Measurements from ENCODE around the gene COL9A1.
A peak's percentile ranks its signal among the peaks of the same experiment; 100 is the strongest.

The COL9A1 gene

DNA sequence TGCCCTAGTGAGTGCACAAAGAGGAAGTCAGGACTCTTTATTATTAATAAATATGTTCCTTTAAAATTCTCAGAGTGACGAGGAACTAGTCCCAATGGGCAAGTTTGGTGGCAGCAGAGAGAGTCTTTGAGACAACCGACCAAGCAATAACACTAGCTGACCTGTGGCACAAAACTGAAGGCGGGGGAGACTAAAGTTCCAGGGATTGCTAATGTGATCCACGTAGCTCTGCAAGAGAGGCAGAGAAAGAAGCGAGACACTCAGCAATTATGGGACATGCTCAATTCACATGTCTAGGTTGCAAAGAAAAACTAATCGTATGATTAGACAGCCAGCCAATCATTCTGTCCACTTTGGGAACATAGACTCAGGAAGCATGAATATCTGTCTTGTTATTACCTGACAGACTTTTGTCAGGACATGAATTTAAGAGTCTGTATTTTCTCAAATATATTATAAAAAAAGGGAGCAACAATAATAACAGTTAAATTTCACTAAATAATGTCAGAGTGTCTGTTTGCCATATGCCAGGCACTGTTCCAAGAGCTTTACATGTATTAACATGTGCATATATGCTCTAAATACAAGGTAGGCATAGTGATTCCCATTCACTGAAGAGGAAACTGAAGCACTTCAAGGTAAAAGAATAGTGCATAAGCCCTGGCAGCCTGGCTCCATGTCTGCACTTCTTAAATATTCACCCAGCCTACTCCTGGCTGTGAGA, 81.0 kb downstream of the COL9A1 start:
- DNase-seq = no peak

DNA sequence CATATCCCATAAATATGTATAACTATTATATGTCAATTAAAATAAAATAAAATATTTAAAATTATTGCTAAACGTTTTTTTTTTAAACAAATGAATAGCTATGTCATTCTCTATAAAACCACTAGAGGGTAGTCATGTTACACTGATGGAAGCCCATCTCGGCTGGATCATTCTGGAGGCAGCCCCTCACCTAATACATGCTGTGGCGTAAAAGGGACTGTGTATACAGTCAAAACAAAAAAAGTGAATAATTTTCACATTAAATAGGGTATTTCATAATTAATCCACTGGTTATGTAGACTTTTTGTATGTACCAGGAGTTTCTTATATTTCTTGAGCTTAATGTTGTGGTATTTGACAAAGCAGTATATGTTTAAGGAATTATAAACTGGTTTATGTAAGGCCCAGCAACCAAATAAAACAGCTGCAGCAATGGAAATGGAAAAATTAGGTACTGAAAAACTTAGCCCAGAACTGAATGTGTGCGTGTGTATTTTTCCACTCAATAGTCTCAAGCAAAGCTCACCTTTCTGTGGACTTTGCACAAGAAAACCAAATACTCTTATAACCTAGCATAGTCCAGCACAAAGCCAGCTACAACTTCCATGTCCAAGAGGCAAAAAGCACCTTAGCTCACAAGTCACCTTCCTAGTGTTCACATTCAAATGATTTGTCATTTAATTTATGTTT, 81.7 kb downstream of the COL9A1 start:
- DNase-seq = peak; percentile 24

- DNase-seq = no peak
Observed at GRCh38 chr6:70219943-70220613, 82.8 kb downstream of the COL9A1 start.

GRCh38 chr6:70216767-70217166, 86.1 kb downstream of the COL9A1 start:
- no peak for DNase-seq

DNA sequence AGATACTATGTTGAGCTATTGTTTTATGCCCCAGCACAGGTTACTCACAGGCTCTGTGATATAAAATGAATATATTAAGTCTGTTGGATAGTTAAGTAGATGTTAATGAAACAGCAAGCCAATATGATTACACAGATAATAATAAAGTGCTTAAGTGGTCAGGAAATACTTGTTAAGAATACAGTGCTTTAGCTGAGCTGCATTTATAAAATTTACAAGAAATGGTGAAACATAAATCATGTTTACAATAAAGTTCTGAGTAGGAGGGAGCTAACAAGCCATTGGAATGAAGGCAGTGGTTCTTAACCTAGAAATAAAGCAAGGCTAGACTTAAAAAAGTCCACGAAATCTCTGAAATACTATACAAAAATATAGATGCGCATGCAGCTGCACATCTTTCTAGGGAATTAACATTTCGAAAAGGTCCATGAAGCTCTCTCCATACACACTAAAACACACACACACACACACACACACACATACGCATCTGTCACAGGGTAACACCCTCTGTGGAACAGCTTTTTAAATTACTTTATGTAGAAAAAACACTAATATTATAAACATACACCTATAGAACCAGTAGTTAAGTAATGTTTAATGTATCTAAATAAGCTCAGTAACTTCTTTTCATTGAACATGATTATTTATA, 87.3 kb downstream of the COL9A1 start:
- DNase-seq = no peak

GRCh38 chr6:70210462-70210861, 92.4 kb downstream of the COL9A1 start:
- DNase-seq = peak; percentile 4

GRCh38 chr6:70208235-70208790, 94.6 kb downstream of the COL9A1 start:
- no peak for DNase-seq

DNA sequence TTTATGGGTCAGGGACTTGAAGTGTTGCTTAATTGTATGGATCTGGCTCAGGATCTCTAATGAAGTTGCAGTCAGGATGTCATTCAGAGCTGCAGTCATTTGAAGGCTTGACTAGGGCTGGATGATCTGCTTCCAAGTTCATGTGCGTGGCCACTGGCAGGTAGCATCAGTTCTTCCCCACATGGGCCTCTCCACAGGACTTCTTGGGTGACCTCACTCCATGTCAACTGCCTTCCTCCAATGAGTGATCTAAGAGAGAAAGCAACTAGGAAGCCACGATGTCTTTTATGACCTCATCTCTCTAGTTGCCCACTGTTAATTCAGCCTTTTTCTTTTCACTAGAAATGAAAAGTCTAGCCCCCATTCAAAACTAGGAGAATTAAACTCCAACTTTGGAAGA, 104.1 kb downstream of the COL9A1 start:
- DNase-seq = no peak

- no peak for DNase-seq
Observed at GRCh38 chr6:70196531-70196930, 106.4 kb downstream of the COL9A1 start.

- DNase-seq = no peak
Observed at GRCh38 chr6:70194421-70194820, 108.5 kb downstream of the COL9A1 start.

DNA sequence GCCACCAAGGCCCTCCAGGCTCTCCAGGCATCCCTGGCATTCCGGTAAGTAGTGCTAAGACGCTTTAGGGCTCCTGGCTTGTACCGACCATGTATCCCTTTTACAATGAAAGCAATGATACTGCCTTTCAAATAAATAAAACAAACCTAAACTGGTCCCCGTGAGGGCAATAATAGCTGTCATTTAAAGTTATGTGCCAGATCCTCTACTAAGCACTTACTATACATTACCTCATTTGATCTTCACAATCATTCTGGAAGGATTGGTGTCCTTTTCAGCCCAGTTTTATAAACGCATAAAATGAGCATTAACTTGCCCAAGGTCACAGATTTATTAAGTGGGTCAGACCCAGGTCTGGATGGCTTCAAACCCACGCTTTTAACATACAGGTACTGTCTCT, 114.7 kb downstream of the COL9A1 start:
- no peak for DNase-seq

DNA sequence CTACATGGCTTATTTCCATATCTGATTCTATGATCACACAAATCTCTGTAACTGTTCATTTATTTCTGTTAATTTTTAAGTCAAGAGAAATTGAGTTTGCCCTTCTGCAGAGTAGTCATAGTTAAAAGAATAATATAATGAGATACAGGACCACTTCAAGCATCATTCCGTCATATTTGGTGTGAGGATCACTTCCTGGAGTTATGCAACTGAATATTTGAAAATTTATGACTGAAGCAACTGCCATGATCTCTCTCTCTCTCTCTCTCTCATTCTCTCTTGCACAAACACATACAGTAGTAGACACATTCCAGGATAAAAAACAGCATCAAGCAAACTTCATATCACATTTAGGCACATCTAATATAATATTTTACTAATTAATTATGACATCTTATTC, 116.4 kb downstream of the COL9A1 start:
- peak; percentile 52 for DNase-seq

DNA sequence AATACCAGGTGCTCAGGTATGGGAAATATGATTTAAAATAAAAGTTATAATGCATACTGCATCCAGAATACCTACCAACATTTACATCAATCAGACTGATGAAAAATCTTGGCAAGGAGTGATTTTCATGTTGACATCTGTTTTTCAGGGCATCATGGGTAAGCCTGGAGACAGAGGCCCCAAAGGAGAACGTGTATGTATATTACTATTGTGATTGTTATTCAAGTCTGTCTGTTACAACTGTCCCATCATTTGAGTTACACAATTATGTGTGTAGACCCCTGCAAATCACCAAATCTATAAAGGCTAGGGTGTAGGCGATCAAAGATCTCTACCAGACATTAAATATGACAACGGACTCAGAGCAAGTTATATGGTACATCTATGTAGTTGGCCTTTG, 118.2 kb downstream of the COL9A1 start:
- DNase-seq = no peak

DNA sequence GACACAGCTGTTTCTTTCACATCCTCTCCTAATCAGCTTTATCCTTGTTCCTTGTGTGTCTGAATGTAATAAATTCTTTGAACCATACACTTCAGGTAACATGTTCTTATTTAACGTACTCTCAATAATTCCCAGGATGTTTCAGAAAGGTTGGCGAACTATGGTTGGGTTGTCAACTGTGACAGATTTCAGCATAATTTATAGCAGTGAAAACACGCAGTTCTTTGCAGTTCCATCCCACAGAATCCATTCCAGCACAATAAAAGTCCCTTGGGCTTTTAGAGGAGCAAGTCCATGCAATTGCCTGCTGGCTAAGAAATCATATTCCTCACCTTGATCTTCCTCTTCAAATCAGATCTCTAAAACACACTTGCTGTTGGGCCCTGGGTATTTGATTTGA, 119.3 kb downstream of the COL9A1 start:
- DNase-seq = no peak

DNA sequence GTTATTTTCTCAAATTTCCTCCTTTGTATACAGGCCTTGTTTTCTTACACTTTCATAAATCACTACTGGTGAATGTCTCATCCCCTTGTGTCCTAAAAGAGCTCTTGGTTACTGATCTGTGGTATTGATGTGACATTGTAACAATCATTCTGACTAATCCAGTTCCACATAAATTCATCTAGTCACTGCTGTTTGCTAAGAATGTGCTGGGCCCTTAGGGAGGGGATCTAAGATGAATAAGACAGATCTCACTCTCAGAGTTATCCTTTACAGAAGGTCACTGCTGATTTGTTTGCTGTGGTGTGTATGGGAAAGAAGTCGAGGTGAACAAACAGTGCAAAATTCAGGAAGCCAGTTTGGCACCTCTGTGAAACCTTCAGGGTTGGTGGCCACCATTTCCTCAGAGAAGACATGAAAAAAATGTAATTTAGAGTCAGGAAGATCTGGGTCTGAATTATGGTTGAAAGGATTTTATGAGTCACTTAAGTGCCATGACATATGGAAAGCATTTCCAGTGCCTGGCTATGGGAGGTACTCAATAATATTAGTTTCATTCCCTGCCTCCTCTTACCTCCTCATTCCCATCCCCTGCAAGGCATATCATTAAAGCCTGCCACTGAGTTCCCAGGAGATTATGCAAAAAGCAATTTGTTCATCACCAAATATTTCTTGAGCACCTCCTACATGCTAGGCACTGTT, 121.8 kb downstream of the COL9A1 start:
- peak; percentile 86 for DNase-seq

DNA sequence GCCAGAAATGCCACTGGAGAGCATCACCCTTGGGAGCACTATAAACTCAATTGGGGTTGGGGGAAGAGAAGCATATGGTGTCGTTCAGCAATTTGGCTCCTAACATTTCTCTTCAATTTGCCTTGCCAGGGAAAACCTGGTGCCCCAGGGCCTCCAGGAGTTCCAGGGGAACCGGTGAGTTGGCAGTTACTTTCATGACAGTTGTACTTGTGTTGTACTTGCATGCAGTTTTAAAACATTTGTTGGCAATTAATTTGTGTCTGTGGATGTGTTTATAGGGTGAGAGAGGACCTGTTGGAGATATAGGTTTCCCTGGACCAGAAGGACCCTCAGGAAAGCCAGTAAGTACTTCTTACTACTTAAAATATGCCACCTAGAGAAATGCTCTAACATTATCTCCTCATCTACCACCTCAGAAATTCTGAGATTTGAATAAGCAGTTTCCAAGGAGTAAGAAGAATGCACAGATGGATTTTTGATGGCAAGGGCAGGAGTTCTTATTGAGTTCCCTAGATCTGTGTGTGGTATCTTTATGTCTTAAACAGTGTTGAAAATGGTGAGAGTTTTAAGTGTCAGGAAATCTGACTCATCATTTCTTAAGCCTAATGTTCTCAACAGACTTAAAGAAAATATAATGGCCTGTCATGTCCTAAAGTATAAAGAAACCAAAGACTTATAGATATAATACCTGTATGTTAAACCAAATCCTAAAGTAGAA, 122.5 kb downstream of the COL9A1 start:
- DNase-seq = peak; percentile 79

DNA sequence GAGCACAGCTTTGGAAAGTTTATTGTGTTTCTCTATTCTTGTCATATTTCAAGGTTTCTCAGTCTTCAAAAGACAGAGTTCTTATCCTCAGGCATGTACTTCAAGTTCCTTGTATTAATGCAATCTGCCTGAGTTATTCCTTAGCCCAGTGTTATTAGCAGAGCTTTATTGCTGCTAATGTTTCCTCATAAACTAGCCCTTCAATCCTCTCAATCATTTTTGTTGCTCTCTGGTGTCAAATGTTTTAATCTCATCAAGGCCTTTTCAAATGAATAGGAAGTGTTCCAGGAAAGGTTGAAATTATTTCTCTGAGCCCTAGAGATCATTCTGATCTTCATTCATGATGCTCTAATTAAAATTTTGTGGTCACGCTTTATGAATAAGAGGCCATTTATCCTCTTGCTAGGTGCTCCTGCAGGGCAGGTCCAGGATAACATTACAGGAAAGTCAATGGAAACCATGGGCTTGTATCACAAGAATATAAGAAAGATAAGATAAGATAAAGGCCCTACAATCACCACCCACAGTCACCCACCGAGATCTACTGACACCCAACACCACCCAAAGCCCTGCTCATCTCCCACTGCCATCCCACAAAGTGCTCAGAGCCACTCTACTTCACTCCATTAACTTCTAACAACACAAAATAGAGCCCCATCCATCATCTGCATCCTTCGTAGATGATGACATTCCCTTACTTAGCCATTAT, 125.9 kb downstream of the COL9A1 start:
- DNase-seq = no peak

DNA sequence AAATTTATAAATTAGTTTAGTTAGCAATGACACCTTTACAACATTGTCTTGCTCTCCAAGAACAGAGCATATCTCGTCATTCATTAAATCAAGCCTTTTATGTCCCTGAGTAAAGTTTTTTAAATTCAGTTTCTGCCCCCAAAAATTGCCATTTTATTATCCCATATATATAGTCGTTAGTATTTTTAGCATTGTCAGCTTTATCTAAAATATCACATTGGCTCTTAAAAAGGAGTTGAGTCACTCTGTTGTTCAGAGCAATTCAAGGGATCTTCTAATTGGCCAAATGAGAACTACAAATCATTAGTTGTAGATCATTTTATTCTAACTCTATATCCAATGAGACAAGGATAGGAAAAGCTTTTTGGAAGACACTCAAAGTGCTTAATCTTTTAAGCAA, 127.1 kb downstream of the COL9A1 start:
- no peak for DNase-seq

DNA sequence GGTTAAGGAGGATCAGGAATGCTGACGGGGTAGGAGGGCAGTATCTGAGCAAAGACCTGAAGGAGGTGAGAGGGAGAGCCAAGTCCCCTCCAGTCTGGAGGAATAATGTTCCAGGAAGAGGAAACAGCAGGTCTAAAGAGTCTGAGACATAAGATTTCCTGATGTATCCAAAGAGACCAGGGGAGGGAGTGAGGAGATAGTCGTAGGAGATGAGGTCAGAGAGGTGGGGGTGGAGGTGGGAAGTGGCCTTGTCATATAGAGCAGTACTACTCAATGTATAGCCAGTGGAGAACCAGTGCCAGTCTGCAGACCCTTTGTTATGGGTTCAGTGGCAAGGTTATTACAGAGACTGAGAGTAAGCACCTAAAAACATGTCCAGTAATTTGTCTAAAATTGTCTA, 130.6 kb downstream of the COL9A1 start:
- no peak for DNase-seq

DNA sequence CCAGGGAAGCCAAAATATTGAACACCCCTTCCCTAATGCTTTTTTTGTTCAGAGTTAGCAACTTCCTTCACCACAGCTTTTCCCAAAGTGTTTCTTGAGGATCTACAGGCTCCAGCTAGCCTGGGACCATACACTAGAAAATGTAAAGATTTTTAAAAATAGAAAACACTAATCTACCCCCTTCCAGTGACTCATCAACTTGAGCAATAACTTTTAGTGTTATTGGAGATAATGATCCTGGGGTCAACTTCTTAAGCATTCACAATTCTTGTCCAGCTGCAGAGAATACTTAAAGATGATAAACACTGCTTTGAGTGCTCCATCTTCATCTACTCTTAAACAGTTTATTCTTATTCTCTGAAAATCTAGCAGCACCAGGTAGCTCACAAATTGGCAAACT, 131.6 kb downstream of the COL9A1 start:
- DNase-seq = peak; percentile 56

DNA sequence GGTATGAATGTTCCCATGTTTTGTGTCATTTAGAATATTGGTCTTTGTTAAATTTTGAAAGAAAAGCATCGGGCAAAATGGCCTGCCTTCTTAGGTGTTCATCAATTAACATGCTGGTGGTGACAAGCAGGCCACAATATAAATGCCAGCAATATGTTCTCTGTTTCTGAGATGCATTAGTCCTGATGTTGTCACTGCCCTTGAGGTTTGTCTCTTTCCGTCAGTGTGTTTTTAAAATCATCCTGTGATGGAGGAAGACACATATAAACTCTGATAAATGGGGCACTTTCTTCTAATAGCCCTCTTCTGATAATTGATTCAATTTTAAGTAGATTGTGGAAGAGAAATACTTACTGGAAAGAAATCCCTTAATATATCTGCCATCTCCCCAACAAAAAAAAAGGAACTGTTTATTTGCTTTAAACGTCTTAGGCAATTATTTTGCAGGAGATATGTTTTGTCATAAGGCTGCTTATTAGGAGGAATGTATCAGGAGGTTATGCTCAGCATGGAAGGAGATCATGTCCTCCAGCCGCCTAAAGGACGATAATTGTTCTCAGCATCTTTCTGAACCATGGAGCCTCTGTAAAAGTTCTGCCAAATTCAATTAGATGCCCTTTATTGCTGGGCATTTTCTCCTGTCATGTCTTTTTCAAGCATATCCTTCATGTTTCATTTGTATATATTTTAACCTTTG, 134.1 kb downstream of the COL9A1 start:
- no peak for DNase-seq
